T-helper 1 cell (primary cell): ENCODE results near the gene PLB1.

Experiments used
- DNase-seq, 5 donors: peaks; one replicate each; pipeline ENCODE4 v3.0.0-alpha.2; 2012 to 2020

Gene PLB1

DNA sequence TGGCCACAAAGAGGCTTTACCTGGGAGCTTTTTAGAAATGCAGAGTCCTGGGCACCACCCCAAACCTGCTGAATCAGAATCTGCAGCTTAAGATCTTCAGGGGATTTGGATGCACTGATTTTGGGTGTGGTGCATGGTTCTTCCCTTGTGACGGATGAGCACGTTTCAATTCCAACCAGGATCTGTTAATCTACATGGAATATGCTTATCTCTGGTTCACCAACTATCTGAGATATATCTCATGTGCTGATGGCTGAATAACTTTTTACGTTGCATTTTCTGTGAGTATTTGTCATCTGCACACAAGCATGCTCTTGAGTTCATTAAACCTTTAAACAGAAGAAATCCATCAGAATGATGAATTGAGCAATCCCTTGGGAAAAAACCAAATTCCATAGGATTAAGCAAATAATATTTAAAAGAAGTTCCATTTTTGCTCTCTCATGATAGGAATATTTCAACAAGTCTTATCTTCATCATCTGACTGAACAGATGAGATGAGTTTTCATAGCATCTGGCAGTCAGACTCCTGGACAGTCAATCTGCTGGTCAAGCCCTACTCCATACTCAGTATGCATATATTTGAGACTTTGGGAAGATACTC is 120.6 kb downstream of the PLB1 start:
- no peak for DNase-seq

DNA sequence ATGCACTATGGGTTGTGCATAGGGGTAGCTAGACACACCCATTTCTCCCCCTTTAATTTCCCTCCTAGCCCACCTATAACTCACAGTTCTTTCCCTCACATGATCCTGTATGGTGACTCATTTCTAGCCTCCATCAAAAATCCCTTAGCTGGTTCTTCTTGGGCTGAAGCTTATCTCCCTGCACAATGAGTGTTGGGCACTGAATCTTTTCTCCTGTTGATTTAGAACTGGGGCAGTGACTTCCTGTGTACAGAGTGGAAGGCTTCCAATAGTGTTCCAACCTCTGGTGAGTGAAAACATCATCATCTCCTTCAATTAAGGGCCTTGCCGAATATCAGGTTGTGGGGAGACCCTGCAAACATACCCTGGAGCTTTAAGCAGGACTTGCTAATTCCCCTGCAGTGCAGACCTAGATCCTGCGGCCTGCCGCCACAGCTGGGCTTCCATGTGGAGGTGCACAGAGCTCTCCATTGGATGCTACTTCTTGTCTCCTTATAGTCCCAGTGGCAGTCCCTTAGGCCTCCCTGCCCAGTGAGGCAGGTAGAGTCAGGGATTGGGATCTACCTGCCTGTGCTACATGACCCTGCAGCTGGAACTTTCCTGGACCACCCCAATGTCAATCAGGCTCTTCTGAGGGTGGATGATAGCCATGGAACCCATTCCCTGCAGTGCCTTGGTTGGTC is 121.8 kb downstream of the PLB1 start:
- no peak for DNase-seq

DNA sequence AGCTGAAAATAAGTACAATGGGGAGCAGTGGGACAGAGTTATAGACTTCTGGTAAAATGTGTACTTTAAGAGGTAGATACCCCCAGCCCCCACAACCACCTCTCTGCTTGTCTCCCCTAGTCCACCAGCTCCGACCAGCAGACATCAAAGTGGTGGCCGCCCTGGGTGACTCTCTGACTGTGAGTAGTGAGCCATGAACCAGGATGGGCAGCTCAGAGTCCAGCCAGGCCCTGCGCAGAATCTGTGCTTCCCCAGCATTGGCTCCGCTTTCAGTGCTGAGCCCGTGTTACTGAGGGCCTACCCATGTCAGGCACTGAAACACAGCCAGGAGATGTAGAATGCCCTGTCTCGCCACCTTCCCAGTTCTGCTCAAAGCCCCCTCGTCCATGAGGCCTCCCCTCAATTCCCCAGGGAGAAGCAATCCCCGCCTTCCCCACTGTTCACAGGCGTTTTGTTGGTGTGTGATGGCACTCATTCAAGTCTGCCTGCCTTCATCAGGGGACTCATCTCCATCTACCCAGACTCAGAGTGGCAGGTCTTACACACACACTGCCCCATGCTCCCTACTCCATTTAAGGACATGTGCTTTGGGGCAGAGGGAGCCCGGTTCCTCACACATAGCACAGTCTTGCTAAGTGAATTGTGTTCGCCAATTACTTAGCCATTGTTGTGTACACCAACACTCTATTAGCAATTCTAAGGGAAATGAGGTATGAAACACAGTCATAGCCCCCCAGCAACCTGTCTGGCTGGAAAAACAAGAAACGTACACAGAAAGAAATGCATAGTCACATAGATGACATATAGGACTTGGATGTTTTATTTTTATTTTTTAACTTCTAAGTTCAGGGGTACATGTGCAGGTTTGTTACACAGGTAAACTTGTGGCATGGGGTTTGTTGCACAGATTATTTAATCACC is 122.6 kb downstream of the PLB1 start:
- DNase-seq: no peak

GRCh38 chr2:28619213-28620196 is 123.6 kb downstream of the PLB1 start:
- DNase-seq: no peak

DNA sequence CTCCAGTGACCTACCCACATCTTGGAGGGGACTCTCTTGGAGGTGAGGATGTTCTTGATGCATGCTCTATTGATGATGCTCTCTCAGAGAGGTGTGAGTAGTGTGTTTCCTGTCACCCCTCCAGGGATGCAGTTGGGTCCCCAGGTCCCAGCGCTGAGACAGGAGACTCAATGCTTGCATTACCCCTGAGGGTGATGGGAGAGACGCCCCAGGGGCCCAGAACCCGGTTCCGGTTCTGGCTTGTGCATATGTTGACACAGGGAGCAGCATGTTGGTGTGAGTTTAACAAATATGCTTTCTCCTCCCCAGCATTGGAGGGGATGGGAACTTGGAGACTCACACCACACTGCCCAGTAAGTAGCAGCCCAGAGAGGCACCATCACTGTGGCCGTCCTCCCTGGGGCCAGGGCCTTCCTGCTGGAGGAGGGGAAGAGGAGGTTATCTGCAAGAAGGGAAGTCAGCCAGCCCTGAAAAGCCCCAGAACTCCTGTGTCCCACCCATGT is 124.5 kb downstream of the PLB1 start:
- DNase-seq: no peak

GRCh38 chr2:28620801-28621171 is 124.9 kb downstream of the PLB1 start:
- DNase-seq: no peak

GRCh38 chr2:28621172-28622100 is 125.6 kb downstream of the PLB1 start:
- peak; percentile 61 to 86 (median 78) for DNase-seq

DNA sequence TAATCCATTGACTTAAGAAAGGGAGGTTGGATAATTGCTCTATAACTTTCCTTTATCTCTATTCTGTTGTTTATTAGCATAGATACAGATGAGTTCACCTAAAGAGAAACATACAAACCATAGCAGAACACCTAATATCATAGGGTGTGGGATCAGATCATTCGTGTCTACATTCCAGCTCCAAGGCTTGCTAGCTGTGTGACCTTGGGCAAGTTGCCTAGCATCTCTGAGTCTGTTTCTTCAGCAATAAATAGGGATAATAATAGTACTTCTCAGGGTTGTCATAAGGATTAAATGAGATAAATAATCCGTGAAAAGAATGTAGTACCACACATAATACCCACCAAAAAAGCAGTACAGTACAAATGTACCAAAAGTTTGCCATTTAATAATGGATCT is 126.2 kb downstream of the PLB1 start:
- no peak for DNase-seq

GRCh38 chr2:28623582-28624405 is 127.9 kb downstream of the PLB1 start:
- no peak for DNase-seq

GRCh38 chr2:28624436-28624792 is 128.6 kb downstream of the PLB1 start:
- no peak for DNase-seq

GRCh38 chr2:28624793-28625701 is 129.2 kb downstream of the PLB1 start:
- DNase-seq: peak; percentile 58 to 69 (median 63)

GRCh38 chr2:28626376-28626775 is 130.5 kb downstream of the PLB1 start:
- no peak for DNase-seq

DNA sequence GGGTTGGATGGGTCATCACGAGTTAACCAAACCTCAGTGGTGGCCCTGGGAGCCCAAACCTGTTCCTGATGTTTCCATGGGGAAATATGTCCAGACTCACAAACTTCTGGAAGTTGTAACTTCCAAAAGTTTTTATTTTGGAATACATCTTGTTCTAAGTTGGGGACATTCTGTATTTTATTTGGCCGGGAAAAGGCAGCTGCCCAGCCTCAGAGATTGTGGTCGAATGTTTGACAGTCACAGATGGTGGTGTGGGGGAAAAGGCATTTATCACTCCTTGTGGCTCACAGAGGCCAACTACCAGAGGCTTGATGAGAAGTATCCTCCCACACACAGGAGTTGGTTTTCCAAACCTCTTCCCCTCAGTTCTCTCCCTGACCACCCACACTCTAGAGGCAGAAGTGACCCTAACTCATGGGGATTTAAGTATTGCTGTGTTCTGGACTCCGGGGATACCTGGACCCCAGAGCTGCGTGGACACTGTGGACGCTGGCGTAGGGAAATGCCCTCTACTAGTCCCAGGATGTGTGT is 131.1 kb downstream of the PLB1 start:
- no peak for DNase-seq

GRCh38 chr2:28627722-28628480 is 132.0 kb downstream of the PLB1 start:
- DNase-seq: peak in 1 of 5 donors; percentile 22

- no peak for DNase-seq
Observed at GRCh38 chr2:28628506-28628905, 132.6 kb downstream of the PLB1 start.

GRCh38 chr2:28628987-28629386 is 133.1 kb downstream of the PLB1 start:
- DNase-seq: no peak

GRCh38 chr2:28629910-28630309 is 134.1 kb downstream of the PLB1 start:
- no peak for DNase-seq

DNA sequence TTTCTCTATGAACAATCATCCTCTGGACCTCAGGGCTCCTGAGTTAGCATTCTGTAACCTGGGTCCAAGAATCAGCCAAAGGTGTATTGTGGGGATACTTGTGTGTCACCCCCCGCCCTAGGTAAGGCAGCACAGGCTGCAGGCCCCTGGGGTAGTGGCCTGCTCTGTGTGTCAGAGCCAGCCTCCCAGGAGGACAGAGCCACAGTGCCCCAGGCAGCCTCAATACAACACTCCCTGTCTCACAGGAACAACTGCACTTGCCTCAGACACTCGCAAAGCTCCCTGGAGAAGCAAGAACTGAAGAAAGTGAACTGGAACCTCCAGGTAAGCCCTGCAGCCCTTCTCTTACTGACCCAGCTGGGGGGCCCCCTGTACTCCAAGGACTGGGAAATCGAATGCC is 134.5 kb downstream of the PLB1 start:
- DNase-seq: no peak
